ENCODE results near the gene MAST4. TPM values are rescaled to one million over a fixed set of nuclear protein-coding genes. Genes with fewer than 3 reads are reported as not detected.

MAST4 gene
- total and polyA plus RNA-seq, 2 donors (not counting 1 experiment from before 2014, with no cell fraction given) = 2.5 to 57.1 TPM

GRCh38 chr5:66818304-66818934 is 222.2 kb downstream of the MAST4 start:
- Histone ChIP-seq H4K20me1 (ENCODE audit: control insufficient read depth, insufficient read depth, low read length, poor library complexity, severe bottlenecking) (no peaks in the 10 kb centered on the region), H3K9me3 (ENCODE audit: control extremely low read depth in 1 of 3, control insufficient read depth in 2 of 3, insufficient read depth in 1 of 3, low read length in 2 of 3) (no peaks in the 10 kb centered on the region), H3K36me3 (replicated peaks in 1 of 2; ENCODE audit: control extremely low read depth in 1 of 2, control insufficient read depth in 1 of 2, extremely low read depth in 1 of 2, insufficient read depth in 2 of 2, low read length in 1 of 2) (no peaks in the 10 kb centered on the region), H2AFZ (ENCODE audit: insufficient read depth, low read depth, low read length, poor library complexity, severe bottlenecking) (no peak overlapping the region), H3K9ac (ENCODE audit: low read length) (no peak overlapping the region), H3K4me3 (ENCODE audit: control extremely low read depth in 1 of 5, extremely low read depth in 1 of 5, insufficient read depth in 1 of 5, low read depth in 2 of 5, low read length in 4 of 5) (no peak overlapping the region), H3K4me2 (replicated peaks; ENCODE audit: low read depth, low read length, poor library complexity, severe bottlenecking) (no peak overlapping the region), H3K79me2 (ENCODE audit: control insufficient read depth, insufficient read depth, low read length) (no peaks in the 10 kb centered on the region), H3K4me1 (ENCODE audit: control insufficient read depth in 2 of 2, insufficient read depth in 2 of 2, low read length in 2 of 2) (no peaks in the 10 kb centered on the region), H3K27me3 (replicated peaks in 1 of 4; ENCODE audit: control extremely low read depth in 1 of 4, control insufficient read depth in 3 of 4, insufficient read depth in 4 of 4, low read length in 3 of 4) (peaks cover 0 to 5% (median 0%) of the 10 kb centered on the region in 4 experiments), H3K27ac (ENCODE audit: low read length in 2 of 2) (no peak overlapping the region)
- H3K27me3 Mint-ChIP-seq = peaks cover 4% of the 10 kb centered on the region
- ChIA-PET CTCF (interaction anchor here (0.6 to 3.9 kb wide), 2 partner anchors 11 to 133 kb away, joined by 6 to 25 read pairs; no protein-coding TSS in a partner anchor), POLR2A (no interaction called here)
- no peak overlapping the region for H3K4me3 Mint-ChIP-seq
- H3K27ac Mint-ChIP-seq = no peak overlapping the region
- intact Hi-C loops (cut with micrococcal nuclease) = no loop called here
- no peaks in the 10 kb centered on the region for H3K9me3 Mint-ChIP-seq (ENCODE audit: insufficient read depth)
- WGBS (ENCODE audit: insufficient coverage) = 96% methylated on average over 3 of the region's 5 CpGs
- ATAC-seq (ENCODE audit: low read depth) = no peak
- no peak for DNase-seq
- H3K4me1 Mint-ChIP-seq = peaks cover 11% of the 10 kb centered on the region
- TF ChIP-seq EZH2 (IDR thresholded peaks at IDR 0.05; ENCODE audit: borderline replicate concordance, insufficient read depth, low read depth, low read length, poor library complexity, severe bottlenecking) = no peak
- TF ChIP-seq CTCF (IDR thresholded peaks at IDR 0.05) = no peak

GRCh38 chr5:66818935-66819328 is 222.7 kb downstream of the MAST4 start:
- intact Hi-C loops (cut with micrococcal nuclease) = no loop called here
- peaks cover 0 to 5% (median 0%) of the 10 kb centered on the region in 4 experiments for H3K27me3 ChIP-seq (replicated peaks in 1 of 4; ENCODE audit: control extremely low read depth in 1 of 4, control insufficient read depth in 3 of 4, insufficient read depth in 4 of 4, low read length in 3 of 4)
- DNase-seq = no peak
- H3K79me2 ChIP-seq (ENCODE audit: control insufficient read depth, insufficient read depth, low read length) = no peaks in the 10 kb centered on the region
- Mint-ChIP-seq H3K9me3 (ENCODE audit: insufficient read depth) (no peaks in the 10 kb centered on the region), H3K4me3 (no peak overlapping the region), H3K4me1 (peaks cover 11% of the 10 kb centered on the region), H3K27ac (no peak overlapping the region), H3K27me3 (peaks cover 4% of the 10 kb centered on the region)
- H3K9ac ChIP-seq (ENCODE audit: low read length) = no peak overlapping the region
- WGBS (ENCODE audit: insufficient coverage) = 89% methylated on average over 3 of the region's 4 CpGs
- no peaks in the 10 kb centered on the region for H3K4me1 ChIP-seq (ENCODE audit: control insufficient read depth in 2 of 2, insufficient read depth in 2 of 2, low read length in 2 of 2)
- H4K20me1 ChIP-seq (ENCODE audit: control insufficient read depth, insufficient read depth, low read length, poor library complexity, severe bottlenecking) = no peaks in the 10 kb centered on the region
- ChIA-PET CTCF (interaction anchor here (3.9 kb wide), 1 partner anchor 11 kb away, joined by 25 read pairs; no protein-coding TSS in a partner anchor), POLR2A (no interaction called here)
- no peak overlapping the region for H2AFZ ChIP-seq (ENCODE audit: insufficient read depth, low read depth, low read length, poor library complexity, severe bottlenecking)
- TF ChIP-seq EZH2 (IDR thresholded peaks at IDR 0.05; ENCODE audit: borderline replicate concordance, insufficient read depth, low read depth, low read length, poor library complexity, severe bottlenecking) = no peak
- TF ChIP-seq CTCF (IDR thresholded peaks at IDR 0.05) = no peak
- H3K36me3 ChIP-seq (replicated peaks in 1 of 2; ENCODE audit: control extremely low read depth in 1 of 2, control insufficient read depth in 1 of 2, extremely low read depth in 1 of 2, insufficient read depth in 2 of 2, low read length in 1 of 2) = no peaks in the 10 kb centered on the region
- H3K27ac ChIP-seq (ENCODE audit: low read length in 2 of 2) = no peak overlapping the region
- H3K9me3 ChIP-seq (ENCODE audit: control extremely low read depth in 1 of 3, control insufficient read depth in 2 of 3, insufficient read depth in 1 of 3, low read length in 2 of 3) = no peaks in the 10 kb centered on the region
- ATAC-seq (ENCODE audit: low read depth) = no peak
- H3K4me3 ChIP-seq (ENCODE audit: control extremely low read depth in 1 of 5, extremely low read depth in 1 of 5, insufficient read depth in 1 of 5, low read depth in 2 of 5, low read length in 4 of 5) = no peak overlapping the region
- H3K4me2 ChIP-seq (replicated peaks; ENCODE audit: low read depth, low read length, poor library complexity, severe bottlenecking) = no peak overlapping the region

All from B cell (primary cell).